HCT116 (cell line): ENCODE measurements around the gene SLC19A3.

Experiments used
- CTCF ChIP-seq, 3 experiments: fragments of 200-600 bp in 1 of 3; sonication (generic) in 1 of 3; IDR thresholded peaks in 2 of 3; conservative IDR thresholded peaks in 1 of 3; 2 replicates each; pipeline ENCODE4 v1.5.1; 2012 to 2017; ENCODE audit warnings: low read depth in 2 of 3, low read length in 2 of 3, antibody characterized with exemption in 1 of 3, borderline replicate concordance in 1 of 3, control low read depth in 1 of 3, mild to moderate bottlenecking in 1 of 3, mixed read lengths in 1 of 3, mixed run types in 1 of 3, moderate library complexity in 1 of 3; ENCODE audit not compliant: insufficient read depth in 1 of 3
- ELF1 ChIP-seq: IDR thresholded peaks from 2 replicates; pipeline ENCODE4 v1.6.1; 2012; ENCODE audit warnings: low read depth, borderline replicate concordance
- FOSL1 ChIP-seq: IDR thresholded peaks from 2 replicates; pipeline ENCODE4 v1.6.1; 2012; ENCODE audit warnings: low read depth
- POLR2AphosphoS5 ChIP-seq: IDR thresholded peaks from 2 replicates; pipeline ENCODE4 v1.6.1; 2011; ENCODE audit warnings: mild to moderate bottlenecking, low read depth, low read length, moderate library complexity
- RAD21 ChIP-seq: IDR thresholded peaks from 2 replicates; pipeline ENCODE4 v1.6.1; 2012; ENCODE audit warnings: low read depth, mild to moderate bottlenecking

DNA sequence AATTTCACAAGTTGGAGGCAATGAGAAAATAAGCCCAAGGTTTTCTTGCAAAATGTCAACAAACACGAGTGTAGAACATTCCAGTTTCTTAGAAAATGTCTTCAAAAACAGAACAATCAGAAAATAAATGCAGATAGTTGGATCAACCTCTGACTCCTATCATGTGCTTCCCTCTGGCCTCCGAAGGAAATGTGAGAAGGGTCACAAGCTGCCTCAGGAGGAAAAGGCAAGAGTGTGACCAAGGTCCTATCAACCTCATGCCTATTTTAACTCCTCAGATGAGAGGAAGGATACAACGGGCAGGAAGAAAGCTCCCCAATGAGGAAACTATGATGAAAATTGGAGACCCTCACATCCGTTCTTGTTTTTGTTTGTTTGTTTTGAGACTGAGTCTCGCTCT, 43.3 kb downstream of the SLC19A3 start:
- TF ChIP-seq CTCF (IDR thresholded peaks at IDR 0.05 in 2 of 3, conservative IDR thresholded peaks at IDR 0.05 in 1 of 3; ENCODE audit: borderline replicate concordance in 1 of 3, insufficient read depth in 1 of 3, low read depth in 2 of 3, low read length in 2 of 3) (no peak), FOSL1 (no peak), ELF1 (no peak), POLR2AphosphoS5 (no peak), RAD21 (no peak)
